ENCODE results near the gene GADL1. TPM values are rescaled to one million over a fixed set of nuclear protein-coding genes. Genes with fewer than 3 reads are reported as not detected.
A peak's percentile ranks its signal among the peaks of the same experiment; 100 is the strongest.

Gene GADL1
- total and polyA plus RNA-seq, 12 donors = 0.06 to 0.55 (median 0.13) TPM; not detected in 3

- Histone ChIP-seq H3K27ac (peak overlapping the region in 2 of 5 donors; percentile 62 to 83), H3K27me3 (no peaks in the 10 kb centered on the region), H3K36me3 (replicated peaks in 1 of 2) (peaks cover 0 to 65% of the 10 kb centered on the region in 2 donors), H3K4me3 (no peak overlapping the region), H3K9me3 (replicated peaks in 1 of 3) (no peaks in the 10 kb centered on the region), H3K4me1 (replicated peaks in 1 of 2) (peaks cover 29 to 67% of the 10 kb centered on the region in 2 donors)
- intact Hi-C loops (cut with DNase I) = loop anchor here in 1 of 2 donors (10.0 kb wide), 1 partner anchor 77 kb away; no protein-coding TSS in a partner anchor
- 71 to 72% (median 71%) methylated on average over 10 of the region's 10 CpGs; no CpG with 5 or more reads in 1 of the 4 donors for WGBS, 4 donors
- TF ChIP-seq POLR2A (IDR thresholded peaks at IDR 0.05) (no peak), CTCF (IDR thresholded peaks at IDR 0.05) (no peak)
- DNase-seq = no peak
These were observed 203.1 kb downstream of the GADL1 start for GRCh38 chr3:30691249-30691880.

GRCh38 chr3:30690199-30690598 is 204.3 kb downstream of the GADL1 start:
- peaks cover 0 to 65% of the 10 kb centered on the region in 2 donors for H3K36me3 ChIP-seq (replicated peaks in 1 of 2)
- H3K27ac ChIP-seq = peak overlapping the region in 3 of 5 donors; percentile 54 to 83 (median 82)
- H3K27me3 ChIP-seq = no peaks in the 10 kb centered on the region
- intact Hi-C loops (cut with DNase I) = loop anchor here in 1 of 2 donors (10.0 kb wide), 1 partner anchor 75 kb away; no protein-coding TSS in a partner anchor
- 61 to 88% (median 77%) methylated on average over 2 of the region's 2 CpGs for WGBS, 4 donors
- H3K4me3 ChIP-seq = no peak overlapping the region
- no peaks in the 10 kb centered on the region for H3K9me3 ChIP-seq (replicated peaks in 1 of 3)
- no peak for DNase-seq
- TF ChIP-seq CTCF (IDR thresholded peaks at IDR 0.05) = no peak
- TF ChIP-seq POLR2A (IDR thresholded peaks at IDR 0.05) = no peak
- peaks cover 24 to 72% of the 10 kb centered on the region in 2 donors for H3K4me1 ChIP-seq (replicated peaks in 1 of 2)

GRCh38 chr3:30688776-30689641 is 205.5 kb downstream of the GADL1 start:
- Histone ChIP-seq H3K27me3 (no peaks in the 10 kb centered on the region), H3K9me3 (replicated peaks in 1 of 3) (no peaks in the 10 kb centered on the region), H3K27ac (peak overlapping the region; percentile 18 to 83 (median 54)), H3K36me3 (replicated peaks in 1 of 2) (peaks cover 0 to 53% of the 10 kb centered on the region in 2 donors), H3K4me1 (replicated peaks in 1 of 2) (peaks cover 32 to 79% of the 10 kb centered on the region in 2 donors), H3K4me3 (peak overlapping the region in 1 of 4 donors; percentile 32)
- intact Hi-C loops (cut with DNase I) = loop anchor here (5.0 to 10.0 kb wide), 2 partner anchors 82 to 174 kb away; partner anchors contain the start of gene TGFBR2 (in 1 of the 2)
- DNase-seq = peak; percentile 51 to 86 (median 68)
- TF ChIP-seq POLR2A (IDR thresholded peaks at IDR 0.05) (peak in 1 of 2 donors; percentile 22), CTCF (IDR thresholded peaks at IDR 0.05) (no peak)
- 32 to 40% (median 38%) methylated on average over 10 of the region's 10 CpGs for WGBS, 4 donors

Data from adrenal gland (tissue), 12 donors.